AG04449 (cell line): ENCODE results near the gene XRN1.

Experiments used
- CTCF ChIA-PET: fragments of 350-600 bp; formaldehyde crosslinking; extraction: SDS; loops from one replicate; lab custom pipeline; 2021; ENCODE audit warnings: antibody characterized with exemption; lab: Yijun Ruan, JAX
- POLR2A ChIA-PET: fragments of 400-600, 350-600 bp; formaldehyde crosslinking; extraction: SDS; loops from one replicate; lab custom pipeline; 2020; ENCODE audit warnings: antibody characterized with exemption, inconsistent platforms; lab: Yijun Ruan, JAX
- DNase-seq: peaks from one replicate; pipeline ENCODE4 v3.0.0-alpha.2; 2010; ENCODE audit warnings: low read depth, low spot score
- H3K4me3 ChIP-seq: 2 replicates; pipeline ENCODE4 v1.5.1; 2011; ENCODE audit warnings: low read depth, mild to moderate bottlenecking, control low read depth, low read length
- TF ChIP-seq, protein P1 (sequence below): IDR thresholded peaks from one replicate; pipeline ENCODE4 v1.5.1; 2011; ENCODE audit warnings: mild to moderate bottlenecking, moderate library complexity, low read length, control low read depth, inconsistent platforms; ENCODE audit not compliant: insufficient read depth; ENCODE audit errors: missing control alignments

Gene XRN1, protein sequence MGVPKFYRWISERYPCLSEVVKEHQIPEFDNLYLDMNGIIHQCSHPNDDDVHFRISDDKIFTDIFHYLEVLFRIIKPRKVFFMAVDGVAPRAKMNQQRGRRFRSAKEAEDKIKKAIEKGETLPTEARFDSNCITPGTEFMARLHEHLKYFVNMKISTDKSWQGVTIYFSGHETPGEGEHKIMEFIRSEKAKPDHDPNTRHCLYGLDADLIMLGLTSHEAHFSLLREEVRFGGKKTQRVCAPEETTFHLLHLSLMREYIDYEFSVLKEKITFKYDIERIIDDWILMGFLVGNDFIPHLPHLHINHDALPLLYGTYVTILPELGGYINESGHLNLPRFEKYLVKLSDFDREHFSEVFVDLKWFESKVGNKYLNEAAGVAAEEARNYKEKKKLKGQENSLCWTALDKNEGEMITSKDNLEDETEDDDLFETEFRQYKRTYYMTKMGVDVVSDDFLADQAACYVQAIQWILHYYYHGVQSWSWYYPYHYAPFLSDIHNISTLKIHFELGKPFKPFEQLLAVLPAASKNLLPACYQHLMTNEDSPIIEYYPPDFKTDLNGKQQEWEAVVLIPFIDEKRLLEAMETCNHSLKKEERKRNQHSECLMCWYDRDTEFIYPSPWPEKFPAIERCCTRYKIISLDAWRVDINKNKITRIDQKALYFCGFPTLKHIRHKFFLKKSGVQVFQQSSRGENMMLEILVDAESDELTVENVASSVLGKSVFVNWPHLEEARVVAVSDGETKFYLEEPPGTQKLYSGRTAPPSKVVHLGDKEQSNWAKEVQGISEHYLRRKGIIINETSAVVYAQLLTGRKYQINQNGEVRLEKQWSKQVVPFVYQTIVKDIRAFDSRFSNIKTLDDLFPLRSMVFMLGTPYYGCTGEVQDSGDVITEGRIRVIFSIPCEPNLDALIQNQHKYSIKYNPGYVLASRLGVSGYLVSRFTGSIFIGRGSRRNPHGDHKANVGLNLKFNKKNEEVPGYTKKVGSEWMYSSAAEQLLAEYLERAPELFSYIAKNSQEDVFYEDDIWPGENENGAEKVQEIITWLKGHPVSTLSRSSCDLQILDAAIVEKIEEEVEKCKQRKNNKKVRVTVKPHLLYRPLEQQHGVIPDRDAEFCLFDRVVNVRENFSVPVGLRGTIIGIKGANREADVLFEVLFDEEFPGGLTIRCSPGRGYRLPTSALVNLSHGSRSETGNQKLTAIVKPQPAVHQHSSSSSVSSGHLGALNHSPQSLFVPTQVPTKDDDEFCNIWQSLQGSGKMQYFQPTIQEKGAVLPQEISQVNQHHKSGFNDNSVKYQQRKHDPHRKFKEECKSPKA (N-terminal part only)

DNA sequence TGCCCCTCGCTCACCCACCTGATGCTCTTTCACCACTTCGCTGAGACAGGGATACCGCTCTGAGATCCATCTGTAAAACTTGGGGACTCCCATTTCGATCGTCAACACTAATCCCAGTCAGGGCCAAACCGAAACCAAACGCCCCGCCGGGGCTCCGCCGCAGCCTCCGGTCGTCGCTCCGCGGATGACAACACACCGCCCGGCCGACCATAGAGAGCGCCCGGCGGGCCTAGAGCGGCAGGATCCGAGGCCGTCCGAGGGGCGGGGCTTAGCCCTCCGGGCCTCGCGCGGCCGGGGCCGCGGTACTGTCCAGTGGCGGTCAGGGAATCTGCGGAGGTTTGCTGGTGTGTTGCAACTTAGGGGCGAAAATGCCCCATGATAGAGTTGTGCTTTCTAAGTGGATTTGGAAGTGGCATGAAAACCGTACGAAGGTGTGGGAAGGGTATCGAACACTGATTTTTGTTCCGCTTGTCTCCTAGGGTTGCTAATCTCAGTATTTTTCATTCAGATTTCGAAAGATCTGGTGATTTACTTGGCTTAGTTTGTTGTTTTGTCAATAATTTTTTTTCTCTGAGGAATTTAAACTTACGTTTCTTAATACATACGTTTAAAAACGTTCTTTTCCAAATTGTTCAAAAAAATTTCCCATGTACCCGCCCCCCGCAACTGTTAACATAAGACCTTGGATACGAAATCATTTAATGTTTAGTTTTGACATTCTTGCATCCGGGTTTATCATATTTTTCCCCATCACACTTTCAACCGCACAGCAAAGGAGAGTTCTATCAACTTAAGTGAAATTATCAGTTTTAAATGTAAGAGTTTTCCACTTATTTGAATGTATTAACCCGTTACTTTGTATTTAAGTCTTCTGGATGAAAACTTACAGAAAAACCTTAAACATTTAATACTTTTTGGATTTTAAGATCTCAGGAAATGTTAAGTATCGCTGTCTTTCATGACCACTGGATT lies at the start of gene XRN1:
TSS of gene XRN1 (minus strand) at position 186 of the 972 bp plus-strand sequence. CDS start at position 93, 93 bp downstream.
- CTCF ChIA-PET, result no interaction called here
- POLR2A ChIA-PET, result no interaction called here
- H3K4me3 ChIP-seq, result peak within 1 kb of the TSS; percentile 98
- peak; percentile 55 for DNase-seq
- TF ChIP-seq, protein P1, sequence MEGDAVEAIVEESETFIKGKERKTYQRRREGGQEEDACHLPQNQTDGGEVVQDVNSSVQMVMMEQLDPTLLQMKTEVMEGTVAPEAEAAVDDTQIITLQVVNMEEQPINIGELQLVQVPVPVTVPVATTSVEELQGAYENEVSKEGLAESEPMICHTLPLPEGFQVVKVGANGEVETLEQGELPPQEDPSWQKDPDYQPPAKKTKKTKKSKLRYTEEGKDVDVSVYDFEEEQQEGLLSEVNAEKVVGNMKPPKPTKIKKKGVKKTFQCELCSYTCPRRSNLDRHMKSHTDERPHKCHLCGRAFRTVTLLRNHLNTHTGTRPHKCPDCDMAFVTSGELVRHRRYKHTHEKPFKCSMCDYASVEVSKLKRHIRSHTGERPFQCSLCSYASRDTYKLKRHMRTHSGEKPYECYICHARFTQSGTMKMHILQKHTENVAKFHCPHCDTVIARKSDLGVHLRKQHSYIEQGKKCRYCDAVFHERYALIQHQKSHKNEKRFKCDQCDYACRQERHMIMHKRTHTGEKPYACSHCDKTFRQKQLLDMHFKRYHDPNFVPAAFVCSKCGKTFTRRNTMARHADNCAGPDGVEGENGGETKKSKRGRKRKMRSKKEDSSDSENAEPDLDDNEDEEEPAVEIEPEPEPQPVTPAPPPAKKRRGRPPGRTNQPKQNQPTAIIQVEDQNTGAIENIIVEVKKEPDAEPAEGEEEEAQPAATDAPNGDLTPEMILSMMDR, result no peak

DNA sequence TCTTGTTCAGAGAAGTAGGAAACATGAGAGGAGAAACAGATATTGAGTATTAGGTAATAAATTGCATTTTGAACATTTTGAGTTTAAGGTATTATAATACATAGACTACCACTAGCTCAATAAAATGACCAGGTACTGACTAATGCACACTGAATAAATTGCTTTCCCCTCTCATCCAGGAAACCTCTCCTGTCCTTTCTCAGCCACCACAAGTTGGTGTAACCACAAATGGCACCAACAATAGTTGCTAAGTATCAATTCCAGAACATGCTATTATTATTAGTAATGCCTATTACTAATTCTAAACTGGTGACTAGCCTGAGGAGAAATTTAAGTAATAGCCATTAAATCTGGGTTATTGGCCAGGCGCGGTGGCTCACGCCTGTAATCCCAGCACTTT lies 47.3 kb upstream of the XRN1 start:
- ChIA-PET POLR2A (no interaction called here), CTCF (no interaction called here)
- TF ChIP-seq, protein P1, result no peak
- H3K4me3 ChIP-seq, result no peak overlapping the region
- no peak for DNase-seq

DNA sequence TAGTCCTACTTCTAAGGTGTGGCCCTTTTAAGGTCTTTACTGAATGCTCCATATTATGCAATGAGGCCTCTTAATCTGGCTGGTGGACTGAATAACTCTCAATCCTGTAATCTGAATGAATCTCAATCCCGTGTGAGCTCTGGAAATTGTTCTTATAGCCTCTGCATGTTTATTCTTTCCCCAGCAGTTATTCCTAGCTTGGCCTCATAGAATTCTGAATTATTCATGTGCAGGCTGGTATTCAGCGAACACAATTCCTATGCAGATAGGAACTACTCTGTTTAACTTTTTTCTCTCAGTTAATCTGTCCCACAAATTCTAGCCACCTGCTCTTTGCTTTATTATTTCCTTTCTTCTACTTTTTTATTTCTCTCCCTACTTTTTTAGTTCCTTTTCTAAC lies 44.3 kb upstream of the XRN1 start:
- DNase-seq, result no peak
- CTCF ChIA-PET, result no interaction called here
- H3K4me3 ChIP-seq, result no peak overlapping the region
- POLR2A ChIA-PET, result no interaction called here
- TF ChIP-seq, protein P1, result no peak

DNA sequence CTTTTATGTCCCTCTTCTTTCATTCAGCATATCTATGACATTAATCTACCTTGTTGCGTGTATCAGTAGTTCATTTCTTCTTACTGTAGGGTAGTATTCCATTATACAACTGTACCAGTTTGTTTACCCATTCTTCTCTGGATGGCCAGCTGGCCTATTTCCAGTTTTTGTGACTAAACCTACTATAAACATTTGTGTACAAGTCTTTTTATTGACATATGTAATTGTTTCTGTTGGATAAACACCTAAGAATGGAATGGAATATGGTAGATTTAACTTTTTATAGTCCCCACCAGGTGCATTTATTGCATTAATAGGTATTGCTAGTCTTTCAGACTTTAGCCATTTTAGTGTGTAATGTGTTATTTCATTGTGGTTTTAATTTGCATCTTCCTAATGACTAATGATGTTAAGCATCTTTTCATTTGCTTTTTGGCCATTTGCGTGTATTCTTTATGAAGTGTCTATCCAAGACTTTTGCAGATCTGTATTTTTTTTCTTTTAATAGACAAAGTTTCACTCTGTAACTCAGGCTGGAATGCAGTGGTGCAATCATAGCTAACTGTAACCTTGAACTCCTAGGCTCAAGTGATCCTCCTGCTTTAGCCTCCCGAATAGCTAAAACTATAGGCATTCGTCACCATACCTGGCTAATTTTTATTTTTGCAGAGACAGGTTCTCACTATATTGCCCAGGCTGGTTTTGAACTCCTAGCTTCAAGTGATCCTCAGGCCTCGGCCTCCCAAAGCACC lies 41.9 kb upstream of the XRN1 start:
- no peak overlapping the region for H3K4me3 ChIP-seq
- ChIA-PET POLR2A (no interaction called here), CTCF (no interaction called here)
- DNase-seq, result no peak
- TF ChIP-seq, protein P1, result no peak

GRCh38 chr3:142484912-142485435 lies 37.1 kb upstream of the XRN1 start:
- ChIA-PET CTCF (no interaction called here), POLR2A (no interaction called here)
- H3K4me3 ChIP-seq, result no peak overlapping the region
- DNase-seq, result no peak
- TF ChIP-seq, protein P1, result no peak
